ENCODE results near the gene MAPT.

Gene MAPT

DNA sequence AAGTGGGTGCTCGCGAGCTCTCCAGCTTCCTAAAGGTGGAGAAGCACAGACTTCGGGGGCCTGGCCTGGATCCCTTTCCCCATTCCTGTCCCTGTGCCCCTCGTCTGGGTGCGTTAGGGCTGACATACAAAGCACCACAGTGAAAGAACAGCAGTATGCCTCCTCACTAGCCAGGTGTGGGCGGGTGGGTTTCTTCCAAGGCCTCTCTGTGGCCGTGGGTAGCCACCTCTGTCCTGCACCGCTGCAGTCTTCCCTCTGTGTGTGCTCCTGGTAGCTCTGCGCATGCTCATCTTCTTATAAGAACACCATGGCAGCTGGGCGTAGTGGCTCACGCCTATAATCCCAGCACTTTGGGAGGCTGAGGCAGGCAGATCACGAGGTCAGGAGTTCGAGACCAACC is 102.8 kb downstream of the MAPT start:
- H3K27me3 ChIP-seq (ENCODE audit: control insufficient read depth in 1 of 2, insufficient read depth in 1 of 2, low read length in 2 of 2), result peaks cover 9 to 19% of the 10 kb centered on the region in 2 experiments
- H3K4me2 ChIP-seq (ENCODE audit: low read length, poor library complexity, severe bottlenecking), result no peak overlapping the region
- no peaks in the 10 kb centered on the region for H3K9me3 ChIP-seq (ENCODE audit: control insufficient read depth, low read length)
- H3K14ac ChIP-seq (ENCODE audit: low read length in 2 of 2), result no peak overlapping the region
- H2AK5ac ChIP-seq (ENCODE audit: low read length, severe bottlenecking), result no peak overlapping the region
- no peak for DNase-seq
- H2BK12ac ChIP-seq (ENCODE audit: low read length in 2 of 2), result no peak overlapping the region
- H2BK15ac ChIP-seq (ENCODE audit: low read depth, poor library complexity, severe bottlenecking), result no peak overlapping the region
- no peak overlapping the region for H2BK5ac ChIP-seq (ENCODE audit: low read depth, low read length, poor library complexity, severe bottlenecking)
- H3K23ac ChIP-seq (ENCODE audit: low read length in 2 of 2), result no peak overlapping the region
- no peak overlapping the region for H3K18ac ChIP-seq (ENCODE audit: low read depth in 1 of 2, low read length in 2 of 2)
- H3K4me3 ChIP-seq (ENCODE audit: insufficient read depth in 1 of 2, low read depth in 1 of 2, low read length in 2 of 2), result no peak overlapping the region
- H3K36me3 ChIP-seq (ENCODE audit: control insufficient read depth in 1 of 2, insufficient read depth in 2 of 2, low read depth in 1 of 2, low read length in 2 of 2), result no peaks in the 10 kb centered on the region
- H3K79me1 ChIP-seq (replicated peaks; ENCODE audit: low read length, poor library complexity, severe bottlenecking), result no peaks in the 10 kb centered on the region
- H3K4me1 ChIP-seq (ENCODE audit: control insufficient read depth, insufficient read depth, low read depth, low read length), result peaks cover 6% of the 10 kb centered on the region
- no peak overlapping the region for H2BK120ac ChIP-seq (ENCODE audit: low read depth, low read length)
- no peak overlapping the region for H3K27ac ChIP-seq (ENCODE audit: low read length, poor library complexity, severe bottlenecking)
- WGBS, result 86% methylated on average over 13 of the region's 13 CpGs
- H3K4ac ChIP-seq (ENCODE audit: low read depth in 1 of 2, low read length in 2 of 2), result no peak overlapping the region
- H4K91ac ChIP-seq (ENCODE audit: low read length), result no peak overlapping the region
- H4K8ac ChIP-seq (ENCODE audit: low read length), result no peak overlapping the region
- H3K9ac ChIP-seq (ENCODE audit: low read length), result no peak overlapping the region
- no peak overlapping the region for H2AFZ ChIP-seq (ENCODE audit: low read depth, low read length)

DNA sequence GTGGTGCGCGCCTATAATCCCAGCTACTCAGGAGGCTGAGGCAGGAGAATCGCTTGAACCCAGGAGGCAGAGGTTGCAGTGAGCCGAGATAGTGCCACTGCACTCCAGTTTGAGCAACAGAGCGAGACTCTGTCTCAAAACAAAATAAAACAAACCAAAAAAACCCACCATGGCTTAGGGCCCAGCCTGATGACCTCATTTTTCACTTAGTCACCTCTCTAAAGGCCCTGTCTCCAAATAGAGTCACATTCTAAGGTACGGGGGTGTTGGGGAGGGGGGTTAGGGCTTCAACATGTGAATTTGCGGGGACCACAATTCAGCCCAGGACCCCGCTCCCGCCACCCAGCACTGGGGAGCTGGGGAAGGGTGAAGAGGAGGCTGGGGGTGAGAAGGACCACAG is 103.3 kb downstream of the MAPT start:
- Histone ChIP-seq H3K4me3 (ENCODE audit: insufficient read depth in 1 of 2, low read depth in 1 of 2, low read length in 2 of 2) (no peak overlapping the region), H2BK15ac (ENCODE audit: low read depth, poor library complexity, severe bottlenecking) (no peak overlapping the region), H2AFZ (ENCODE audit: low read depth, low read length) (no peak overlapping the region), H4K8ac (ENCODE audit: low read length) (no peak overlapping the region), H3K9ac (ENCODE audit: low read length) (no peak overlapping the region), H2BK120ac (ENCODE audit: low read depth, low read length) (no peak overlapping the region), H3K4me2 (ENCODE audit: low read length, poor library complexity, severe bottlenecking) (no peak overlapping the region), H2BK5ac (ENCODE audit: low read depth, low read length, poor library complexity, severe bottlenecking) (no peak overlapping the region), H3K79me1 (replicated peaks; ENCODE audit: low read length, poor library complexity, severe bottlenecking) (no peaks in the 10 kb centered on the region), H2AK5ac (ENCODE audit: low read length, severe bottlenecking) (no peak overlapping the region), H3K36me3 (ENCODE audit: control insufficient read depth in 1 of 2, insufficient read depth in 2 of 2, low read depth in 1 of 2, low read length in 2 of 2) (no peaks in the 10 kb centered on the region), H3K4me1 (ENCODE audit: control insufficient read depth, insufficient read depth, low read depth, low read length) (peaks cover 6% of the 10 kb centered on the region), H3K27me3 (ENCODE audit: control insufficient read depth in 1 of 2, insufficient read depth in 1 of 2, low read length in 2 of 2) (peaks cover 9 to 19% of the 10 kb centered on the region in 2 experiments), H3K14ac (ENCODE audit: low read length in 2 of 2) (no peak overlapping the region), H3K23ac (ENCODE audit: low read length in 2 of 2) (no peak overlapping the region), H3K27ac (ENCODE audit: low read length, poor library complexity, severe bottlenecking) (no peak overlapping the region), H4K91ac (ENCODE audit: low read length) (no peak overlapping the region), H3K9me3 (ENCODE audit: control insufficient read depth, low read length) (no peaks in the 10 kb centered on the region), H3K18ac (ENCODE audit: low read depth in 1 of 2, low read length in 2 of 2) (no peak overlapping the region), H3K4ac (ENCODE audit: low read depth in 1 of 2, low read length in 2 of 2) (no peak overlapping the region), H2BK12ac (ENCODE audit: low read length in 2 of 2) (no peak overlapping the region)
- DNase-seq, result no peak
- WGBS, result 87% methylated on average over 8 of the region's 9 CpGs

DNA sequence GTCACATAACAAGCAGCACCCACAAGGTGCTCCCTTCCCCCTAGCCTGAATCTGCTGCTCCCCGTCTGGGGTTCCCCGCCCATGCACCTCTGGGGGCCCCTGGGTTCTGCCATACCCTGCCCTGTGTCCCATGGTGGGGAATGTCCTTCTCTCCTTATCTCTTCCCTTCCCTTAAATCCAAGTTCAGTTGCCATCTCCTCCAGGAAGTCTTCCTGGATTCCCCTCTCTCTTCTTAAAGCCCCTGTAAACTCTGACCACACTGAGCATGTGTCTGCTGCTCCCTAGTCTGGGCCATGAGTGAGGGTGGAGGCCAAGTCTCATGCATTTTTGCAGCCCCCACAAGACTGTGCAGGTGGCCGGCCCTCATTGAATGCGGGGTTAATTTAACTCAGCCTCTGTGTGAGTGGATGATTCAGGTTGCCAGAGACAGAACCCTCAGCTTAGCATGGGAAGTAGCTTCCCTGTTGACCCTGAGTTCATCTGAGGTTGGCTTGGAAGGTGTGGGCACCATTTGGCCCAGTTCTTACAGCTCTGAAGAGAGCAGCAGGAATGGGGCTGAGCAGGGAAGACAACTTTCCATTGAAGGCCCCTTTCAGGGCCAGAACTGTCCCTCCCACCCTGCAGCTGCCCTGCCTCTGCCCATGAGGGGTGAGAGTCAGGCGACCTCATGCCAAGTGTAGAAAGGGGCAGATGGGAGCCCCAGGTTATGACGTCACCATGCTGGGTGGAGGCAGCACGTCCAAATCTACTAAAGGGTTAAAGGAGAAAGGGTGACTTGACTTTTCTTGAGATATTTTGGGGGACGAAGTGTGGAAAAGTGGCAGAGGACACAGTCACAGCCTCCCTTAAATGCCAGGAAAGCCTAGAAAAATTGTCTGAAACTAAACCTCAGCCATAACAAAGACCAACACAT is 104.9 kb downstream of the MAPT start, which contains the start of gene STH:
STH (plus strand) TSS at position 264 of the 913 bp plus-strand sequence; CDS start at position 294, 30 bp downstream.
- no peak within 1 kb of the TSS for H3K14ac ChIP-seq (ENCODE audit: low read length in 2 of 2)
- WGBS, result 95% methylated on average over 7 of the region's 8 CpGs

DNA sequence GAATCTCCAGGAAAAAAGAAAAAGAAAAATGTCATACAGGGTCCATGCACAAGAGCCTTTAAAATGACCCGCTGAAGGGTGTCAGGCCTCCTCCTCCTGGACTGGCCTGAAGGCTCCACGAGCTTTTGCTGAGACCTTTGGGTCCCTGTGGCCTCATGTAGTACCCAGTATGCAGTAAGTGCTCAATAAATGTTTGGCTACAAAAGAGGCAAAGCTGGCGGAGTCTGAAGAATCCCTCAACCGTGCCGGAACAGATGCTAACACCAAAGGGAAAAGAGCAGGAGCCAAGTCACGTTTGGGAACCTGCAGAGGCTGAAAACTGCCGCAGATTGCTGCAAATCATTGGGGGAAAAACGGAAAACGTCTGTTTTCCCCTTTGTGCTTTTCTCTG is 105.5 kb downstream of the MAPT start:
- no peak overlapping the region for H3K14ac ChIP-seq (ENCODE audit: low read length in 2 of 2)
- no peak overlapping the region for H2BK15ac ChIP-seq (ENCODE audit: low read depth, poor library complexity, severe bottlenecking)
- H3K9ac ChIP-seq (ENCODE audit: low read length), result no peak overlapping the region
- no peak overlapping the region for H2BK120ac ChIP-seq (ENCODE audit: low read depth, low read length)
- no peak overlapping the region for H3K4ac ChIP-seq (ENCODE audit: low read depth in 1 of 2, low read length in 2 of 2)
- no peak overlapping the region for H2AK5ac ChIP-seq (ENCODE audit: low read length, severe bottlenecking)
- 83% methylated on average over 9 of the region's 9 CpGs for WGBS
- no peaks in the 10 kb centered on the region for H3K79me1 ChIP-seq (replicated peaks; ENCODE audit: low read length, poor library complexity, severe bottlenecking)
- H2BK12ac ChIP-seq (ENCODE audit: low read length in 2 of 2), result no peak overlapping the region
- H3K4me1 ChIP-seq (ENCODE audit: control insufficient read depth, insufficient read depth, low read depth, low read length), result peaks cover 8% of the 10 kb centered on the region
- H3K18ac ChIP-seq (ENCODE audit: low read depth in 1 of 2, low read length in 2 of 2), result no peak overlapping the region
- H3K4me2 ChIP-seq (ENCODE audit: low read length, poor library complexity, severe bottlenecking), result no peak overlapping the region
- no peak overlapping the region for H2BK5ac ChIP-seq (ENCODE audit: low read depth, low read length, poor library complexity, severe bottlenecking)
- peaks cover 9 to 19% of the 10 kb centered on the region in 2 experiments for H3K27me3 ChIP-seq (ENCODE audit: control insufficient read depth in 1 of 2, insufficient read depth in 1 of 2, low read length in 2 of 2)
- H3K4me3 ChIP-seq (ENCODE audit: insufficient read depth in 1 of 2, low read depth in 1 of 2, low read length in 2 of 2), result no peak overlapping the region
- H3K36me3 ChIP-seq (ENCODE audit: control insufficient read depth in 1 of 2, insufficient read depth in 2 of 2, low read depth in 1 of 2, low read length in 2 of 2), result no peaks in the 10 kb centered on the region
- DNase-seq, result no peak
- H4K8ac ChIP-seq (ENCODE audit: low read length), result no peak overlapping the region
- H4K91ac ChIP-seq (ENCODE audit: low read length), result no peak overlapping the region
- H3K23ac ChIP-seq (ENCODE audit: low read length in 2 of 2), result no peak overlapping the region
- no peak overlapping the region for H3K27ac ChIP-seq (ENCODE audit: low read length, poor library complexity, severe bottlenecking)
- H2AFZ ChIP-seq (ENCODE audit: low read depth, low read length), result no peak overlapping the region
- H3K9me3 ChIP-seq (ENCODE audit: control insufficient read depth, low read length), result no peaks in the 10 kb centered on the region

More for the DNA sequence above, 104.9 kb downstream of the MAPT start, which contains the start of gene STH:
- Histone ChIP-seq H3K4me2 (ENCODE audit: low read length, poor library complexity, severe bottlenecking) (no peak within 1 kb of the TSS), H4K8ac (ENCODE audit: low read length) (no peak within 1 kb of the TSS), H2BK12ac (ENCODE audit: low read length in 2 of 2) (no peak within 1 kb of the TSS), H3K18ac (ENCODE audit: low read depth in 1 of 2, low read length in 2 of 2) (no peak within 1 kb of the TSS), H4K91ac (ENCODE audit: low read length) (no peak within 1 kb of the TSS), H3K4me3 (ENCODE audit: insufficient read depth in 1 of 2, low read depth in 1 of 2, low read length in 2 of 2) (no peak within 1 kb of the TSS), H3K27me3 (ENCODE audit: control insufficient read depth in 1 of 2, insufficient read depth in 1 of 2, low read length in 2 of 2) (peaks cover 9 to 19% of the 10 kb centered on the region in 2 experiments), H3K4me1 (ENCODE audit: control insufficient read depth, insufficient read depth, low read depth, low read length) (peaks cover 8% of the 10 kb centered on the region), H3K9ac (ENCODE audit: low read length) (no peak within 1 kb of the TSS), H2BK5ac (ENCODE audit: low read depth, low read length, poor library complexity, severe bottlenecking) (no peak within 1 kb of the TSS), H3K27ac (ENCODE audit: low read length, poor library complexity, severe bottlenecking) (no peak within 1 kb of the TSS), H3K79me1 (replicated peaks; ENCODE audit: low read length, poor library complexity, severe bottlenecking) (no peaks in the 10 kb centered on the region), H2BK120ac (ENCODE audit: low read depth, low read length) (no peak within 1 kb of the TSS), H3K36me3 (ENCODE audit: control insufficient read depth in 1 of 2, insufficient read depth in 2 of 2, low read depth in 1 of 2, low read length in 2 of 2) (no peaks in the 10 kb centered on the region), H3K9me3 (ENCODE audit: control insufficient read depth, low read length) (no peaks in the 10 kb centered on the region), H2AFZ (ENCODE audit: low read depth, low read length) (no peak within 1 kb of the TSS), H3K4ac (ENCODE audit: low read depth in 1 of 2, low read length in 2 of 2) (no peak within 1 kb of the TSS), H2BK15ac (ENCODE audit: low read depth, poor library complexity, severe bottlenecking) (no peak within 1 kb of the TSS), H2AK5ac (ENCODE audit: low read length, severe bottlenecking) (no peak within 1 kb of the TSS), H3K23ac (ENCODE audit: low read length in 2 of 2) (no peak within 1 kb of the TSS)
- DNase-seq, result no peak
